HCEC 1CT (cell line): ENCODE results near the gene C6orf132.
A peak's percentile ranks its signal among the peaks of the same experiment; 100 is the strongest.
"Not testable (repeated sequence)": the region's sequence is repeated elsewhere in the genome, so short reads cannot be mapped to it uniquely, and the experiment has no call there.

Source experiments
- DNase-seq: peaks from one replicate; pipeline ENCODE4 v3.0.0-alpha.2; 2017

Gene C6orf132, protein sequence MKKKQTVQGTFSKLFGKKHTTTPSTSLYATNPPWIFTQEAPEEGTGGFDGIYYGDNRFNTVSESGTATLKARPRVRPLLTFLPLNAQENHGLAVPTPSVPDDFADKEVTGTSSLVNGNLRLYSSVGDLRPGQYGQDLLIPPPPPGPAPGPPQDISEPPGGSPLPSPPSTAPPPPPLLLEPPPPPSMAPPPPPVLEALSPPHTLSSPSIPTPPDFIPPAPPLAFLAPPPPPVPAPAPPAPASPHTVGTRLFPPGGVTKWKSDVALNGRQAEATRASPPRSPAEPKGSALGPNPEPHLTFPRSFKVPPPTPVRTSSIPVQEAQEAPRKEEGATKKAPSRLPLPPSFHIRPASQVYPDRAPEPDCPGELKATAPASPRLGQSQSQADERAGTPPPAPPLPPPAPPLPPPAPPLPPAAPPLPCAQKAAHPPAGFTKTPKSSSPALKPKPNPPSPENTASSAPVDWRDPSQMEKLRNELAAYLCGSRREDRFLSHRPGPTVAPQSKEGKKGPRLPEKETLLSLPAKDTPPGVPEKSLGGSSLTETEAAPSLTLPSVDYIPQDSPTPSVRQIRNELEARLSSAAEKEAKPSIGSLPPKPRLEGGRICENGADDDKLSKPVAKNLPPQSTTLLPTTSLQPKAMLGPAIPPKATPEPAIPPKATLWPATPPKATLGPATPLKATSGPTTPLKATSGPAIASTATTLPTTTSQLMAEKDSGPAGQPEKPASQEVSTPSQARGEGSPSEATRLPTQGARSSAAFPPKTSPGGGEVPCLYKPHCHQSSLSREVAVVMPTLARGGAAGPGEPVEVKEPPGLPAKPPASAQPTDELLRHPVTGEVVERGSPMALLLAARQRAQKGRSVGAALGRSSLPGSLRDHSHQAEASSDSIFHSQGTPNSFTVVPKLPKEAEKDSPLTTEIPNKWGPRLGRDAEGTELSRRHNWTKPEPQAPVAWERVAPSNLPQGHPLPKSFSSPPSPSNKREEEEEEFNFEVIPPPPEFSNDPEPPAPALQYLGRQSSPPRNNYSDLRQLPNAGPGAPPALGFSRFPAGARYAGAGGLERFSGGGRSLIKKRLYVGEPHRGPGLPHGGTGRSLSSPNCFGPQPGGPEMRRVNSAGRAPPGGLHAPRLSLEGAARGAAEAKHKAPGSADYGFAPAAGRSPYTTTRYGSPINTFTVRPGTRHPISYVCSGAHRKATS

DNA sequence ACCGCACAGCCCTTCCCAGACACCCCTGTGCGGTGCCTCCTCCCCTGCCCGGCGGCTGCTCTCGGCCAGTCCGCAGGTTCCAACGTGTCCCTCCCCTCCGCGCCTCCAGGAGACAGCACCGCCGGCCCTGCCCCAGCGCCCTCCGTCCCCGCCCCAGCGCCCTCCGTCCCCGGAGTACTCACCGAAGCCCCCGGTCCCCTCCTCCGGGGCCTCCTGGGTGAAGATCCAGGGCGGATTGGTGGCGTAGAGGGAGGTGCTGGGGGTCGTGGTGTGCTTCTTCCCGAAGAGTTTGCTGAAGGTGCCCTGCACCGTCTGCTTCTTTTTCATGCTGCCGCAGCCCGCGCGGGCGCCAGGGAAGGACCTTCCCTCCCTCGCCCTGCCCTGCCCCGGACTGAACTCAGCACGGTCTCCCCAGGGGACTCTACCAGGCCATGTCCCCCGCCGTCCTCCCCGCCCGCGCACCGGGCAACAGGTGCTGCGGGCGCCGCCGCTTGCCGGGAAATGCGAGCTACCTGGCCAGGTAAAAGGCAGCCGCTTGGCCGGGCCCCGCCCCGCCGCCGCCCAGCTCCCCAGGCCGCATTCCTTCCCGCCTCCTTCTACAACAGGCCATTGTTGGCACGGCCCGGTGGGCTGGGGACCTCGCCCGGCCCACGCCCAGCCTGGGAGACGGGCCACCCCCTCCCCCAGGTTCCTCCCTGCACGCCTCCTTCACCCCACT lies at the start of gene C6orf132:
TSS of gene C6orf132 (minus strand) at position 503 of the 718 bp plus-strand sequence. CDS start at position 327, 176 bp downstream.
- no peak for DNase-seq

DNA sequence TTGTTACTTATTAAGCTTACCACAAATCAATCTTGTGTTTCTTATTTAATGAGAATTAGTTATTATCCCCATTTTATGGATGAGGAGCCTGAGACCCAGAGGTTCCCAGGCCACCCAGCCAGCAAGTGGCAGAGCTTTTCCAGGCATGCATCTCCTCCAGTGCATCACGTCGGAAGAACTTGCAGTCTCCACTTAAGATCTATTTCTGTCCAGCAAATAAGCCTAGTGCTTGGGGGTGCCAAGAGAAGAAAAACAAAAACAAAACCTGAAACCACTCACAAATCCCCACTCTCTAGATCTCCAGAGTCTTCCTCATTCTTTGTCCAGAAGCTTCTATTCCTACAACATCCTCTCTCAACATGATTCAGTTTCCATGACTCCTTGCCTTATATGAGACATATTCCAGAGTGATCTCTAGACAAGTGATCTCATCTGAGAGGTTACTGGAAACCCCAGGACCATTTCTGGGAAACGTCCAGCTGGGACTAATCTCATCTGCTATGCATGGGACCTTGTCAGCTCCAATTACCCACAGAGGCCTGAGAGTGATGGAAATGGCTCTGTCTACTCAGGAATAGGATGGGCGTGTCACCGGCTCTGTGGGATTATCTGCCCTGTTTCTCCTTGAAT lies 48.2 kb upstream of the C6orf132 start:
- peak; percentile 70 for DNase-seq

DNA sequence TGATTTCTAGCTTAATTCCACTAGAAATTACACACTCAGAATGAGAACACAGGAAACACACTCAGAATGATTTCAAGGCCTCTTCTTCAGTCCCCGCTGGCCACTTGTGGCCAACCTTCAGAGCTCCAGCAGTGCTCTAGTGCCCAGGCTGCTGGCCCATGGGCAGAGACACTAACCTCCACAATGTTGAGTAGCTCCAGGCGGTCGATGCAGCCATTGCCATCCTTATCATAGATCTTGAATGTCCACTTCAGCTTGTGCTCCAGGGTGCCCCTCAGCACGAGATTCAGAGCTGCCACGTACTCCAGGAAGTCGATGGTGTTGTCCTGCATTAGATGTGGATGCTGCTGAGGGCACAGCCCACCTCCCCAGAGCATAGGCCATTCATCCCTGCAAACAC lies 46.0 kb upstream of the C6orf132 start:
- no peak for DNase-seq

DNA sequence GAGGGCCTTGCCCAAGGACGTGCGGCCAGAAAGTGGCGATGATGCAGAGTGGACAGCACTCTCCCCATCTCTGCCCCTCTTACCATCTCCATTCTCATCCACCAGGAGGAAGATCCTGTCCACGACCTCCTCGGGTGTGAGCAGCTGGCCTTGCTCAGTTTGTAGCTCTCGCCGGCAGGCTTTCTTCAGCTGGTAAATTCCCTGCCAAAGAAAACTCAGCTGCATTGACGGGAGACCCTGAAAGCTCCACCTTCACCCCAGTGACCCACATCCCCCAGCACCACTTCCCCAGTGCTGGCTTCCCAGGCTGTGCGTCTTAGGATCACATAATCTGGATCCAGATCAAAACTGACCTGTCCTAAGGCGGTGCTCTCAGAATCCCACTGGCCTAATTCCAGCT lies 43.2 kb upstream of the C6orf132 start:
- no peak for DNase-seq

DNA sequence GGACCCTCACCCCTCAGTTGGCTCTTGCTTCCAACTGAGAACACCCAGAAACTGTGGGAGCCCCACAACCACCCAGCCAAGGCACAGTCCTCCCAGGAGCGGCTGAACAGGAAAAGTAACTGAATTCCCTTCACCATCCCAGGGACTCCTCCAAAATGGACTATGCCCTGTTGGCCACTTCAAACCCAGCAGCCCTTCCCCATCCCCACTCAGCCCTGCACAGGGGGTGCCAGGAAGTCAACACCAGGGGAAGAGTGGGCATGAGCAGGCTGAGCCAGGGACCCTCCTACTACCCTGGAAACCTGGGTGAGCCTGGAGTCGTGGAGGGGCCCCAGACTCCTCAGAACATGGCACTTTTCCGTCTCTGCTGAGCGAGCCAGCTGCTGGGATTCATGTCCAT lies 42.1 kb upstream of the C6orf132 start:
- DNase-seq: no peak

DNA sequence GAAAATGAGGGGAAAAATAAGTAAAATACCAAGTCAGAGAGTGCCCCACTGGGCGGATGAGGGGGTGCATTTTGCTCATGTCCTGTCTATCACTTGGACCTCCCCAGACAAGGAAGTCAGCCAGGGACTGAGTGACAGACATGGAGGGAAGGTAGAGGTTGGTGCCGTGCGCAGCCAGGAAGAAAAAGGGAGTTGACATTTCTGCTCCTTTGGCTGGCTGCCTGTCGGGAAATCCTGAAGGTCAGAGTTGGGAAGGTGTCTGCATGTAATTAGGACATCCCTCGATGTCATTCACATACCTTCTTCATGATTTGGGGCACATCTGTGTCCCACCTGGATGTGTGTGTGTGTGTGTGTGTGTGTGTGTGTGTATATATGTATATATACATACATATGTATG lies 39.7 kb upstream of the C6orf132 start:
- DNase-seq: no peak

DNA sequence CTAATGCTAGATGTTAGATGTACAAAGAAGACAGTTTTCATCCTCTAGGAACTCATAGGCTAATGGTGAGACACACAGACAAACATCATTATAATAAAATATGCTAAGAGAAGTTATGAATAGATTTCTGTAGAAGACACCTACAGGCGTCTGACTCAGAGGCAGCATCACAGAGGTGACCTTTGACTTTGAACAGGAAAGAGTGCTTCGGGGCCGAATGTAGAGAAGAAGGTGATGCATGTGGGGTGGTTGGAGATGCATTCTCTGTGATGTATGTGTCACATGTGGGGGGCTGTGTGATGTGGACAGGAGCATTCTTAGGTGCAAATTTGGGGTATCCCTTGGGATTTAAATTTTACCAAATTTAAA lies 37.5 kb upstream of the C6orf132 start:
- DNase-seq: no peak

DNA sequence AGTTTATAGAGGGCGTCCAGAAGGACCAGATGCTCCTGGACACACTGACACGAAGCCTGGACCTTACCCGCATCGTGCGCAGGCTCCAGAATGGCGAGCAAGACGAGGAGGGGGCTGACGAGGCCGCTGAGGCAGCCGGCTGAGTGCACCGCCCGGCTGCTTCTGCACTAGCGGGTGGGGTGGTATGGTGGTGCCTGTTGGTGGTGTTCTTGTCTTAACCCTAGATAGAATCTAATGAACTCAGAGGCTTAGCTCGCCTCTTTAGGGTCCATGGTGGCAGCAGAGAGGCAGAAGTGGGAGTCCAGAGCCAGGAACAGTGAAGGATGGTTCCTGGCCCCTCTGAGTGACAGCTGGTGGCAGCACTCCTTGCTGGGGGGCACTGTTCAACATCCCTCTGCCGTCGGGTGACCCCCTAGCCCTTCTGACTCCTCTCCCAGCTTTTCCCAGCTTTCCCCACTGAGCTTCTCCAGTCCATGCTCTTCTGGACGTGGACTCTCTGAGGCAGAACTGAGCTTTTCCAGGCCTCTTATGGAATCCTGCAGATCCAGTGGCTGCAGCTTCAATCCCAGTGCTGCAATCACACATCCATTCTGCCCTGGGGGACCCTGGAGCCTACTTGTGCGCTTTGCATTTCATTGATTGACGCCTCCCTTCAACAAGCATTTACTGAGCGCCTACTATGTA lies 37.0 kb upstream of the C6orf132 start:
- no peak for DNase-seq

DNA sequence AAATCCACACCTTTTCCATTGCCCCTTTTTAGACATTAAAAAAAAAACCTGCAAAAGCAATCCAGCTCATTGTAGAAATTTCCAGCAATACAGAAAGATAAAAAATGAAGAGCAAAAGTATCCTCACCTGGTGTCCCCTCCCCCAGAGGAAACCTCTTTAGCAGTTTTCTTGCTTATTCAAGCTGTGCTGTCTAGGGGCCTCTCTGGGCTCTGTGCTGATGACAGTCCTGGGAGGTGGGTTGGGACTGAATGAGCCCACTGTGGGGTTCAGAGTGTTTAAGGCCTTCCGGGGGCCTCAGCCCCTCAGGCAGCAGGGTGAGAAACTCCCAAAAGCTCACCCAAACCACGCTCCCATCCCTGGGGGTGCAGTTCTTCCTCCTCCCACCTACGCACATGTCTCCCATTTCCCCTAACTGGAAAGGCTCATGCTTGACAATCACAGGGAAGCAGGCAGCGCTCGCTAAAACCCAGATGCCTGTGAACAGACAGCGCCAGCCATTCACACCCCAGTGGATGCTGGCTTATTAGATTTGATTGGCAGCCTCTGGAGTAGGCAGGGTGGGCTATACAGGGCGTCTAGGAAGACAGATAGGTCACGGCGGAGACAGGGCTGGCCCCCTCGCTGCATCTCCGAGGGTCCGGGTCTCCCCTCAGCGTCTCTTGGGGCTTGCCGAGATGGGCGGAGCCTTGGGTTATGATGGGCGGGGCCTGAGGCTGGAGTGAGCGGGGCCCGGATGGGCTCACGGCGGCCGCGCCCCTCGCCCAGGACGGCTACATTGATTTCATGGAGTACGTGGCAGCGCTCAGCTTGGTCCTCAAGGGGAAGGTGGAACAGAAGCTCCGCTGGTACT lies 35.3 kb upstream of the C6orf132 start:
- no peak for DNase-seq

DNA sequence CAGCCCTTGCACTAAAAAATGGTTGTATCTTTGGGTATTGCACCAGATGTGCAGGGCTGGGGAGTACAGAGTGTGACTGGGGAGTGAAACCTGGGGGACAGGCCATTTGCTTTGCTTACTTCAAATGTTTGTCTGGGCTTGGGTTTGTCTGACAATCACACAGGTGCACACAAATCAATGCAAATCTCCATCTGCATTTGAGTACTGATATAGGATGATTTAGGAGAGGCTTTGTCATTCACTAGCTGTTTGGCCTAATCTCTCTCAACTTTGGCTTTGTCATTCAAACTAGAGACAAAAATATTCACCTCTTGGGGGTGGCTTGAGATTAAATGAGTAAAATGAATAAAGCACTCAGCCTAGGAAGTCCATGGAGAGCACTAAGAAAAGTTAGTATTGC lies 34.6 kb upstream of the C6orf132 start:
- no peak for DNase-seq

DNA sequence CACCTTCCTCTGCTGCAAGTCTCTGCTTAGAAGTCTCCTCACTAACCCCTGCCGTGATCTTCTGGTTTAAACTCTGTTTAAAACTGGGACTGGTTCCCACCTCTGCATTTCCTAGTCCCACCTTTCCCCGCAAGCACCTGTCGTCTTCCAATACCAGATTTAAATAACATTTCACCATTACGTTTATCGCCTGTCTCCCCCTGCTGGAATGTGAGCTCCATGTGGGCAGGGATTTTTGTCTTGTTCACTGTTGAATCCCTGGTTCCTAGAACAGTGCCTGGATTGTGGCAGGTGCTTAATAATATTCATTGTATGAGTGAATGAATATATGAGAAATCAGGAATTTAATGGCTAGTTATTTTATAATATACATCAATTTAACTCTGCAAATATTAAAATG lies 33.4 kb upstream of the C6orf132 start:
- DNase-seq: no peak

DNA sequence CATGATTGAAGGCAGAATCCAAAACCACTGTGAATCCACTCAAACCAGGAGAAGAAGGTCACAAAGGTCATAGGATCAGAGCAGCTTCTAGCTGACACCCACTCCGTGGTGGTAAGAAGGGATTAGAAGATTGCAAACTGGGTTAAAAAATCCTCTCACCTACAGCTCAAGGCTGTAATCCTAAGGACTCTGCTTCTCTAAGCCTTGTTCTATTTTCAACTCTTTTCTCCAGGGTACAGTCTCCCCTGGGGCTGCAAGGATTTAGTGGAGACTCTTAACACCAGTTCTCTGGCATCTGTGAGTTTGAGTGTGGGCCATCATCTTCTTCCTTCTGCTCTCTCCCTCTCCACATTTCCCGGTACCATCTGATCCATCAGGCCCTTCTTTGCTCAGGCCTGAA lies 30.7 kb upstream of the C6orf132 start, which contains the start of gene GUCA1A:
TSS of gene GUCA1A (plus strand) at position 264 of the 400 bp plus-strand sequence. CDS start 250 bp downstream, outside the sequence.
- no peak for DNase-seq

DNA sequence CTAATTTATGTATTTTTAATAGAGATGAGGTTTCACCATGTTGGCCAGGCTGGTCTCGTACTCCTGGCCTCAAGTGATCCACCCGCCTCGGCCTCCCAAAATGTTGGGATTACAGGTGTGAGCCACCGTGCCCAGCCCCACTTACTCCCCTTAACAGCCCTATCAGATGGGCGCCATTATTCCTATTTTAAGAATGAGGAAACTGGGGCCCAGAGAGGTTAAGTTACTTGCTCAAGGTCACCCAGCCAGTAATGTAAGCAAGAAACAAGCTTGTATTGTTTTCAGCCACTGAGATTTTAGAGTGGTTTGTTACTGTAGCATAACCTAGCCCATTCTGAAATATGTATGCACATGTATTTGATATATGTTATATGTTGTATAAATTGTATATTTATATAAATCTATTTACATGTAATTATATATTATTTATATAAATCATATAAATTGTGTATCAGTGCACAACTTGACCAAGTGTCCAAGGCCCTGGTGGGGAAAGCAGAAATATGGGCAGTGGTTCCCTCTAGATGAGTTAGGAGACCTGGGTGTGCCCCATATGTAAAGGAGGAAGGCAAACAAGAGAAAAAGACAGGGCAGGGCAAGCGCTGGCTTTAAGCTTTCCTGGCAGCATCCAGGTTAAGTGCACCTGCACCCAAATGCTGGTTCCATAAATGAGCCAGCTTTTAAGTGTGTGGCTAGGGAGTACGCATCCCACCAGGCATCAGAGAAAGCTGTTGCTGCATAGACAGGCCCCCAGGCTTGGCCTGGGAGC lies 29.6 kb upstream of the C6orf132 start:
- DNase-seq: no peak

DNA sequence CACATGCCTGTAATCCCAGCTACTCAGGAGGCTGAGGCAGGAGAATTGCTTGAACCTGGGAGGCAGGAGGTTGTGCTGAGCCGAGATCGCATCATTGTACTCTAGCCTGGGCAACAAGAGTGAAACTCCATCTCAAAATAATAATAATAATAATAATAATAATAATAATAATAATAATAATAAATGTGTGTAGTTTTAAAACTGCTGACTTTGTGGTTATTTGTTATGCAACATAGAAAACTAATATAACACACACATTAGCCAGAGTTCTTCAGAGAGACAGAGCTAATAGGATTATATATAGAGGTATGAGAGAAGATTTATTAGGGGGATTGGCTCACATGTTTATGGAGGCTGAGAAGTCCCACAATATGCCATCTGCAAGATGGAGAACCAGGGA lies 27.4 kb upstream of the C6orf132 start:
- DNase-seq: not testable (repeated sequence)

DNA sequence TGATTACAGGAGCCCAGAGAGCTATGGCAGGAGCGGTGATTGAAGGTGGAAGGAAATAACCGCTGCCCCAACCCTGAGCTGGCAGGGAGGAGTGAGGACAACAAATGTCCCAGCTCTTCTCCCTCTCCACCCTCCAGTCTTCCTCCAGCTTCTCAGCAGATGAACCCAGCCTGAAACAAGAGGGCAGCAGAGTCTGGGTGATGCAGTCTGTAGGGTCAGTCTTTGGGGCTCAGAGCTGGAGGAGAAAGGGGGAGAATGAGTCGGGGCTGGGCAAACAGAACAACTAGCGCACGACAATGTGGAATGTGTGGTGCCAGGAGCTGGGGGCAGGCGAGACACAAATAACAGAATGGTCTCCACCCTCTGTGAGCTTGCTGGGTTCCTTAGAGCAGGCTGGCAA lies 26.2 kb upstream of the C6orf132 start:
- DNase-seq: peak; percentile 4

DNA sequence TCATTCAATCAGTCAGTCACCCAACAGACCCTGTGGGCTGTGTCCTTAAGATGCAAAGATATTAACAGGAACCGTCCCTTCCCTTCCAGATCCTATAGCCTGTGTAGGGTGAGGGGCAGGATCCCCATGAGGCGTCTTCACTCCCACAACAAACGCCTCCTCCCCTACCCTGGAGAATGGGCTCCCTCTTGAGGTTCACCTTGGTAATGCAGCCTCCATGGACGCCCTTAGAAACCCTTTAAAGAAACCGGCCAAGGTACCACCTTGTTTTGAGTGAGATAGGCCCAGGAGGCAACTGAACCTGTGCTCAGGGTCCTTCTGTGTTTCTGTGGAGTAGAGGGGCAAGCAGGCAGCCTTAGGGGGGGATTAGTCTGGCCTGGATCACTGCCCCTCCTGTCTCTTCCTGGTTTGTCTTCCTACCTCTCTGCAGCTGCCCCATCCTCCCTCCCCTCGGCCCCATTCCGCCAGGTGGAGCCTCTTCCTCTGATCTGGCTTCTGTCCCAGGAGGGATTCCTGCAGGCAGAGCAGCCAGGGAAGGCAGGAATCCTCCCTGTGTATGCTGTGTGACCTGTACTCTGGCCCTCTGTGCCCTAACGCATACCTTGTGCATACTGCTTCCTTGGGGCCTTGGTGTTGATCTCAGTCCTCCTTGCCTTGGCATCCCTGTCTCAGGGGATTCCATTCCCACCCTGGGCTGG lies 24.2 kb upstream of the C6orf132 start:
- peak; percentile 20 for DNase-seq

DNA sequence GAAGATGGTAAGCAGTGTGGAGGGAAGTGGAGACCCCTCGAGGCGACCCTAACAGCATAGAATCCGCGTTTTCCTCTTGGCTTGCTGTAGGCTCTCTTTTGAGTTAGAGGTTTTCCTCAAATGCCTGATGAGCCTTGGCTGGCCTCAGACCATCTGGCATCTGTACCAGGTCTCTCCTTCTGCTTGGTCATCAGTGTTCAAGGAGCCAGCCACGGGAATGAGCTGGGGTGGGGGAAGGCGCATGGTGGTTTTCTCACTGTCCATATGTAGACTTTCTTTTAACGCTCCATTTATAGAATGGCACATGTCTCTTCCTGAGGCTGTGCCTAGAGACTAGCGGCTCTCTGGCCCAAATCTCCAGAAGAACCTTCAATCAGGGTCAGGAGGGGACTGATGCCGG lies 22.6 kb upstream of the C6orf132 start:
- no peak for DNase-seq

DNA sequence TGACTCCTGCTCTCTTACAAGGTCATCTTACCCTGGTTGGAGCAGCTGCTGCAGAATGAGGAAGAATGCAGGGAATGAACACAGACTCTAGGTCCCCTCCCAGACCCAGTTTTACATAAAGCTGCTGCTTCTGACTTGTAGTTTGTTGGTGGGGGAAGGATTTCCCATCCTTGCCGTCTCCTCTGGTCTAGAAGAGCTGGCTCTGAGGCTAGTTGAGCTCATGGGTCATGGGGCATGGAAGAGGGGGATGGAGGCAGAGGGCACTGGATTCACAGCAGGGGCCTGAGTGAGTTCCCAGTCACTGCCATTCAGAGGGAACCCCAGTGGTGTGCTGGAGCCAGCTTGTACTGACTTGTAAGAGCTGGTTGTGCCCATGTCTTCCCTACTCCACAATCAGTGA lies 21.6 kb upstream of the C6orf132 start:
- DNase-seq: no peak

DNA sequence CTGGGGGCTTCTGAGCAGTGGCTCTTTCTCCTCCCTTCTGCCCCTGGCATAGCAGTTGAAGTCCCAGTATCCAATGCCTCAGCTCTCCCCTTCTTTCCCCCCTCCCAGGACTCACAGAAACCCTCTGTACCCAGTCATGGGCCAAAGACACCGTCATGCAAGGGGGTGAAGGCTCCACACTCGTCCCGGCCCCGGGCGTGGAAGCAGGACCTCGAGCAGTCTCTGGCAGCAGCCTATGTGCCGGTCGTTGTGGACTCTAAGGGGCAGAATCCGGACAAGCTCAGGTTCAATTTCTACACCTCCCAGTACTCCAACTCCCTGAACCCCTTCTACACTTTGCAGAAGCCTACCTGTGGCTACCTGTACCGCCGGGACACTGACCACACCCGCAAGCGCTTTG lies 20.4 kb upstream of the C6orf132 start:
- no peak for DNase-seq
